HepG2 (cell line): Measurements from ENCODE around the gene KIF23. TPM values are rescaled to one million over a fixed set of nuclear protein-coding genes. Genes with fewer than 3 reads are reported as not detected.

Source experiments
- BHLHE40 ChIP-seq: IDR thresholded peaks from 2 replicates; pipeline ENCODE4 v1.6.1; 2011; ENCODE audit warnings: low read length, improper control_type of control experiment
- GABPA ChIP-seq, 2 experiments: IDR thresholded peaks; 2 replicates each; pipeline ENCODE4 v1.6.1; 2011 to 2016; ENCODE audit warnings: low read depth in 2 of 2, low read length in 1 of 2, missing biosample characterization in 1 of 2, missing genetic modification characterization in 1 of 2
- HDAC1 ChIP-seq: sonication (generic); formaldehyde crosslinking; IDR thresholded peaks from 2 replicates; pipeline ENCODE4 v1.5.1; 2020; ENCODE audit warnings: mild to moderate bottlenecking, missing genetic modification reagents
- IRX3 ChIP-seq: sonication (generic); formaldehyde crosslinking; IDR thresholded peaks from 2 replicates; pipeline ENCODE4 v1.8.1; 2023; ENCODE audit warnings: mild to moderate bottlenecking, low read depth, missing genetic modification reagents, borderline replicate concordance
- KDM3A ChIP-seq: IDR thresholded peaks from 2 replicates; pipeline ENCODE4 v1.6.1; 2018; ENCODE audit warnings: low read depth, missing compliant biosample characterization
- KLF9 ChIP-seq: IDR thresholded peaks from 2 replicates; pipeline ENCODE4 v1.6.1; 2016; ENCODE audit warnings: low read depth
- MAF1 ChIP-seq: sonication (generic); formaldehyde crosslinking; IDR thresholded peaks from 2 replicates; pipeline ENCODE4 v1.5.0; 2020; ENCODE audit warnings: missing genetic modification reagents, borderline replicate concordance
- NCOA5 ChIP-seq: sonication (generic); formaldehyde crosslinking; IDR thresholded peaks from 2 replicates; pipeline ENCODE4 v1.4.0; 2020; ENCODE audit warnings: missing genetic modification reagents
- TEAD3 ChIP-seq: optimal IDR thresholded peaks from 2 replicates; pipeline ENCODE3; 2016; ENCODE audit warnings: borderline replicate concordance
- XBP1 ChIP-seq: sonication (generic); formaldehyde crosslinking; IDR thresholded peaks from 2 replicates; pipeline ENCODE4 v1.5.0; 2020; ENCODE audit warnings: missing genetic modification reagents
- ZFP90 ChIP-seq: sonication (generic); formaldehyde crosslinking; IDR thresholded peaks from 2 replicates; pipeline ENCODE4 v1.8.0; 2022; ENCODE audit warnings: missing genetic modification reagents, mild to moderate bottlenecking, inconsistent platforms, borderline replicate concordance
- ZNF3 ChIP-seq: IDR thresholded peaks from 2 replicates; pipeline ENCODE4 v1.7.0; 2017; ENCODE audit warnings: inconsistent platforms
- ZNF431 ChIP-seq: sonication (generic); formaldehyde crosslinking; IDR thresholded peaks from 2 replicates; pipeline ENCODE4 v1.9.0; 2022; ENCODE audit warnings: missing genetic modification reagents, low read depth, mild to moderate bottlenecking, borderline replicate concordance
- ZNF496 ChIP-seq: sonication (generic); formaldehyde crosslinking; IDR thresholded peaks from 2 replicates; pipeline ENCODE4 v1.8.1; 2023; ENCODE audit warnings: mild to moderate bottlenecking, moderate library complexity, missing genetic modification reagents; ENCODE audit not compliant: insufficient replicate concordance
- ZNF788 ChIP-seq: sonication (generic); formaldehyde crosslinking; IDR thresholded peaks from 2 replicates; pipeline ENCODE4 v1.5.0; 2020; ENCODE audit warnings: mild to moderate bottlenecking, missing genetic modification reagents, borderline replicate concordance
- polyA plus RNA-seq, 8 experiments: library from polyadenylated mRNA; depleted of rRNA in 3 of 8; stranded (reverse) in 7 of 8; unstranded in 1 of 8; fragments of >200 nt; fragmentation: Illumina TruSeq in 4 of 8; extraction: Trizol in 4 of 8; gene quantifications; 2 replicates each; pipeline versions ENCODE4 v1.2.1 to v1.2.3, GENCODE V29; 2011 to 2016; ENCODE audit warnings: low read depth in 4 of 8, missing spikeins in 1 of 8, mixed read lengths in 1 of 8; ENCODE audit not compliant: insufficient read depth in 1 of 8
- total RNA-seq, 5 experiments: library from RNA; depleted of rRNA; stranded (reverse); fragments of >200 nt; fragmentation: Illumina TruSeq; extraction: Trizol; gene quantifications; 2 replicates each; pipeline ENCODE4 v1.2.3, GENCODE V29; 2016; ENCODE audit warnings: low read depth in 1 of 5
- TF ChIP-seq, protein P1 (sequence below): sonication (generic); formaldehyde crosslinking; IDR thresholded peaks from 2 replicates; pipeline ENCODE4 v1.8.1; 2022; ENCODE audit warnings: mild to moderate bottlenecking, missing genetic modification reagents
- TF ChIP-seq, protein P2 (sequence below): sonication (generic); formaldehyde crosslinking; IDR thresholded peaks from 2 replicates; pipeline ENCODE4 v1.5.1; 2020; ENCODE audit warnings: mild to moderate bottlenecking, moderate library complexity, missing genetic modification reagents
- TF ChIP-seq, protein P3 (sequence below): sonication (generic); formaldehyde crosslinking; IDR thresholded peaks from 2 replicates; pipeline ENCODE4 v1.4.0; 2020; ENCODE audit warnings: mild to moderate bottlenecking, missing genetic modification reagents
- TF ChIP-seq, protein P4 (sequence below): sonication (generic); formaldehyde crosslinking; IDR thresholded peaks from 2 replicates; pipeline ENCODE4 v1.9.0; 2022; ENCODE audit warnings: low read depth, missing genetic modification reagents
- TF ChIP-seq, protein P5 (sequence below): IDR thresholded peaks from 2 replicates; pipeline ENCODE4 v1.6.1; 2016; ENCODE audit warnings: missing biosample characterization, missing genetic modification reagents, low read depth
- TF ChIP-seq, protein P6 (sequence below): sonication (generic); formaldehyde crosslinking; IDR thresholded peaks from 2 replicates; pipeline ENCODE4 v1.5.0; 2020; ENCODE audit warnings: missing genetic modification reagents, mild to moderate bottlenecking, borderline replicate concordance

KIF23 gene
- total and polyA plus RNA-seq, 2 of the 13 experiments (the other 11 are each of a cell fraction or from before 2014, with no cell fraction given): 11.3 to 38.1 TPM

DNA sequence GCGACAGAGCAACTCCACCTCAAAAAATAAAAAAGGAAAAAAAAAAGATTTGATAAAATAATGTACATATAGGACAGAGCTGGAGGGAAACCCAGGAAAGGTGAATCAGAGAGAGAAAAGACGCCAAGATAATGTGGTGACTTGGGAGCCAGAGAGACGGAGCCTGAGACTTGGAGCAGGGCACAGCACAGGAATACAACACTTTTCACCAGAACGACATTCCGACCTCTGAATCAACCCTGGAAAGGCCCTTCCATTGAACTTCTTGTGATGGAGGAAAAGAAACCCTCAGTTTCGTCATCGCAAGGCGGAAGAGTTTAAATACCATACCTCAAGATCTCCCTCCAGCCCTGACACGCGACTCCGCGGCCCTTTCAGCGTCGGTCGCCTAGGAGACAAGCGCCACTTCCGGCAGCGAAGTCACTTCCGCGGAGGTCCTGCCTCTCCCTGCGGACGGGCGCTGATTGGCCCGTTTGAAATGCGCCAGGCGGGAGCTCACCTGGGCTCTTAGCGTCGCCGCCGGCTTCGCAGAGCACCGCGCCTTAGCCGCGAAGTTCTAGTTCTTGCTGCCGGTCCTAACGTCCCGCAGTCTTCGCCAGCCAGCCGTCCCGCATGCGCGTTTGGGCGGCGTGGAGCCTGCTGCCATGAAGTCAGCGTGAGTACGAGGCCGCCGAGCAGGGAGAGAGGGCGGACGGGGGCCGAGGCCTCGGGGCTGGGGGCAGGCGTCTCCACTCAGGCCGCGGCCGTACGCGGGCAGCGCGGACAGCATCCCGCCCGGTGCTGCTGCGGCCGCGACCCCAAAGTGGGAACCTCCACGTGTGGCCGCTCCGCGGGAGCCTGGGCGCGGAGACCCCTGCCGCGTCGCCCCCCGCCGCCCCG, at the start of gene KIF23 (continued):
- TF ChIP-seq ZNF3 (no peak), TEAD3 (CRISPR knock-in tag) (no peak), IRX3 (peak; percentile 76; the same call in 1 of the 2 replicates), HDAC1 (CRISPR knock-in tag) (peak; percentile 97), MAF1 (no peak), ZNF496 (CRISPR knock-in tag) (no peak), ZNF431 (CRISPR knock-in tag) (no peak), XBP1 (CRISPR knock-in tag) (no peak), NCOA5 (CRISPR knock-in tag) (no peak), KDM3A (no peak), KLF9 (no peak), BHLHE40 (no peak; the same call in 1 of the 2 replicates), GABPA (IDR thresholded peaks at IDR 0.05; ENCODE audit: low read depth, low read length) (peak; percentile 89), GABPA (CRISPR knock-in tag; IDR thresholded peaks at IDR 0.05; ENCODE audit: low read depth) (peak; percentile 97), ZNF788 (CRISPR knock-in tag) (no peak), ZFP90 (CRISPR knock-in tag) (peak; percentile 22; the same call in 1 of the 2 replicates)
- TF ChIP-seq, protein P1, sequence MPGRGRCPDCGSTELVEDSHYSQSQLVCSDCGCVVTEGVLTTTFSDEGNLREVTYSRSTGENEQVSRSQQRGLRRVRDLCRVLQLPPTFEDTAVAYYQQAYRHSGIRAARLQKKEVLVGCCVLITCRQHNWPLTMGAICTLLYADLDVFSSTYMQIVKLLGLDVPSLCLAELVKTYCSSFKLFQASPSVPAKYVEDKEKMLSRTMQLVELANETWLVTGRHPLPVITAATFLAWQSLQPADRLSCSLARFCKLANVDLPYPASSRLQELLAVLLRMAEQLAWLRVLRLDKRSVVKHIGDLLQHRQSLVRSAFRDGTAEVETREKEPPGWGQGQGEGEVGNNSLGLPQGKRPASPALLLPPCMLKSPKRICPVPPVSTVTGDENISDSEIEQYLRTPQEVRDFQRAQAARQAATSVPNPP (CRISPR knock-in tag): peak; percentile 28; the same call in 1 of the 2 replicates
- TF ChIP-seq, protein P2, sequence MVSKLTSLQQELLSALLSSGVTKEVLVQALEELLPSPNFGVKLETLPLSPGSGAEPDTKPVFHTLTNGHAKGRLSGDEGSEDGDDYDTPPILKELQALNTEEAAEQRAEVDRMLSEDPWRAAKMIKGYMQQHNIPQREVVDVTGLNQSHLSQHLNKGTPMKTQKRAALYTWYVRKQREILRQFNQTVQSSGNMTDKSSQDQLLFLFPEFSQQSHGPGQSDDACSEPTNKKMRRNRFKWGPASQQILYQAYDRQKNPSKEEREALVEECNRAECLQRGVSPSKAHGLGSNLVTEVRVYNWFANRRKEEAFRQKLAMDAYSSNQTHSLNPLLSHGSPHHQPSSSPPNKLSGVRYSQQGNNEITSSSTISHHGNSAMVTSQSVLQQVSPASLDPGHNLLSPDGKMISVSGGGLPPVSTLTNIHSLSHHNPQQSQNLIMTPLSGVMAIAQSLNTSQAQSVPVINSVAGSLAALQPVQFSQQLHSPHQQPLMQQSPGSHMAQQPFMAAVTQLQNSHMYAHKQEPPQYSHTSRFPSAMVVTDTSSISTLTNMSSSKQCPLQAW (CRISPR knock-in tag): peak; percentile 59; the same call in 1 of the 2 replicates
- TF ChIP-seq, protein P3, sequence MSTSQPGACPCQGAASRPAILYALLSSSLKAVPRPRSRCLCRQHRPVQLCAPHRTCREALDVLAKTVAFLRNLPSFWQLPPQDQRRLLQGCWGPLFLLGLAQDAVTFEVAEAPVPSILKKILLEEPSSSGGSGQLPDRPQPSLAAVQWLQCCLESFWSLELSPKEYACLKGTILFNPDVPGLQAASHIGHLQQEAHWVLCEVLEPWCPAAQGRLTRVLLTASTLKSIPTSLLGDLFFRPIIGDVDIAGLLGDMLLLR (CRISPR knock-in tag): peak; percentile 84
- TF ChIP-seq, protein P4, sequence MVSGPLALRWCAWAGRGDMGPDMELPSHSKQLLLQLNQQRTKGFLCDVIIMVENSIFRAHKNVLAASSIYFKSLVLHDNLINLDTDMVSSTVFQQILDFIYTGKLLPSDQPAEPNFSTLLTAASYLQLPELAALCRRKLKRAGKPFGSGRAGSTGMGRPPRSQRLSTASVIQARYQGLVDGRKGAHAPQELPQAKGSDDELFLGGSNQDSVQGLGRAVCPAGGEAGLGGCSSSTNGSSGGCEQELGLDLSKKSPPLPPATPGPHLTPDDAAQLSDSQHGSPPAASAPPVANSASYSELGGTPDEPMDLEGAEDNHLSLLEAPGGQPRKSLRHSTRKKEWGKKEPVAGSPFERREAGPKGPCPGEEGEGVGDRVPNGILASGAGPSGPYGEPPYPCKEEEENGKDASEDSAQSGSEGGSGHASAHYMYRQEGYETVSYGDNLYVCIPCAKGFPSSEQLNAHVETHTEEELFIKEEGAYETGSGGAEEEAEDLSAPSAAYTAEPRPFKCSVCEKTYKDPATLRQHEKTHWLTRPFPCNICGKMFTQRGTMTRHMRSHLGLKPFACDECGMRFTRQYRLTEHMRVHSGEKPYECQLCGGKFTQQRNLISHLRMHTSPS (CRISPR knock-in tag): no peak
- TF ChIP-seq, protein P5, sequence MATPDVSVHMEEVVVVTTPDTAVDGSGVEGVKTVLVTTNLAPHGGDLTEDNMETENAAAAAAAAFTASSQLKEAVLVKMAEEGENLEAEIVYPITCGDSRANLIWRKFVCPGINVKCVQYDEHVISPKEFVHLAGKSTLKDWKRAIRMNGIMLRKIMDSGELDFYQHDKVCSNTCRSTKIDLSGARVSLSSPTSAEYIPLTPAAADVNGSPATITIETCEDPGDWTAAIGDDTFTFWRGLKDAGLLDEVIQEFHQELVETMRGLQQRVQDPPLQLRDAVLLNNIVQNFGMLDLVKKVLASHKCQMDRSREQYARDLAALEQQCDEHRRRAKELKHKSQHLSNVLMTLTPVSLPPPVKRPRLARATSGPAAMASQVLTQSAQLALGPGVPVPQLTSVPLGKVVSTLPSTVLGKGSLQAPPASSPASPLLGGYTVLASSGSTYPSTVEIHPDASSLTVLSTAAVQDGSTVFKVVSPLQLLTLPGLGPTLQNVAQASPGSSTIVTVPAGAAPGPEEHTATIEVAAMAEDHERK: 0 out of 2 replicates have a peak, but pooled peaks have one; percentile 28
- TF ChIP-seq, protein P6, sequence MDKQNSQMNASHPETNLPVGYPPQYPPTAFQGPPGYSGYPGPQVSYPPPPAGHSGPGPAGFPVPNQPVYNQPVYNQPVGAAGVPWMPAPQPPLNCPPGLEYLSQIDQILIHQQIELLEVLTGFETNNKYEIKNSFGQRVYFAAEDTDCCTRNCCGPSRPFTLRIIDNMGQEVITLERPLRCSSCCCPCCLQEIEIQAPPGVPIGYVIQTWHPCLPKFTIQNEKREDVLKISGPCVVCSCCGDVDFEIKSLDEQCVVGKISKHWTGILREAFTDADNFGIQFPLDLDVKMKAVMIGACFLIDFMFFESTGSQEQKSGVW: no peak
